ENCODE results near the gene HECW1. TPM values are rescaled to one million over a fixed set of nuclear protein-coding genes. Genes with fewer than 3 reads are reported as not detected.
A peak's percentile ranks its signal among the peaks of the same experiment; 100 is the strongest.

Gene HECW1
- total RNA-seq, 4 donors from 2014 or later, result 1.2 to 3.9 (median 2.0) TPM

- TF ChIP-seq POLR2A (IDR thresholded peaks at IDR 0.05) (no peak), CTCF (IDR thresholded peaks at IDR 0.05 in 4 of 5, conservative IDR thresholded peaks at IDR 0.05 in 1 of 5) (no peak)
- Histone ChIP-seq H3K27me3 (no peaks in the 10 kb centered on the region), H3K4me3 (no peak overlapping the region), H3K27ac (no peak overlapping the region), H3K4me1 (peaks cover 0 to 13% of the 10 kb centered on the region in 2 donors), H3K9me3 (peaks cover 0 to 9% (median 0%) of the 10 kb centered on the region in 3 donors), H3K36me3 (no peaks in the 10 kb centered on the region)
- ATAC-seq (no peak), DNase-seq (no peak)
- in situ Hi-C loops (cut with MboI; ENCODE audit: low sequenced_read_pairs in 4 of 4) (no loop called here), intact Hi-C loops (cut with DNase I; ENCODE audit: low total_unique reads) (no loop called here)
These were observed 162.3 kb downstream of the HECW1 start for GRCh38 chr7:43274752-43275151.

- no peaks in the 10 kb centered on the region for H3K27me3 ChIP-seq
- DNase-seq, result no peak
- no peak overlapping the region for H3K27ac ChIP-seq
- H3K4me1 ChIP-seq, result peaks cover 0 to 13% of the 10 kb centered on the region in 2 donors
- intact Hi-C loops (cut with DNase I; ENCODE audit: low total_unique reads), result no loop called here
- ATAC-seq, result peak in 1 of 2 donors; percentile 68
- H3K9me3 ChIP-seq, result no peaks in the 10 kb centered on the region
- no peaks in the 10 kb centered on the region for H3K36me3 ChIP-seq
- in situ Hi-C loops (cut with MboI; ENCODE audit: low sequenced_read_pairs in 4 of 4), result no loop called here
- H3K4me3 ChIP-seq, result no peak overlapping the region
- no peak for TF ChIP-seq POLR2A (IDR thresholded peaks at IDR 0.05)
- no peak for TF ChIP-seq CTCF (IDR thresholded peaks at IDR 0.05 in 4 of 5, conservative IDR thresholded peaks at IDR 0.05 in 1 of 5)
These were observed 164.1 kb downstream of the HECW1 start for GRCh38 chr7:43276547-43276946.

- DNase-seq, result no peak
- intact Hi-C loops (cut with DNase I; ENCODE audit: low total_unique reads) (no loop called here), in situ Hi-C loops (cut with MboI; ENCODE audit: low sequenced_read_pairs in 4 of 4) (no loop called here)
- TF ChIP-seq CTCF (IDR thresholded peaks at IDR 0.05 in 4 of 5, conservative IDR thresholded peaks at IDR 0.05 in 1 of 5) (no peak), POLR2A (IDR thresholded peaks at IDR 0.05) (no peak)
- H3K4me1 ChIP-seq, result peaks cover 0 to 13% of the 10 kb centered on the region in 2 donors
- H3K36me3 ChIP-seq, result no peaks in the 10 kb centered on the region
- H3K27me3 ChIP-seq, result no peaks in the 10 kb centered on the region
- no peak for ATAC-seq
- H3K9me3 ChIP-seq, result no peaks in the 10 kb centered on the region
- no peak overlapping the region for H3K4me3 ChIP-seq
- H3K27ac ChIP-seq, result no peak overlapping the region
These were observed 165.7 kb downstream of the HECW1 start for GRCh38 chr7:43278088-43278644.

- no peak overlapping the region for H3K4me3 ChIP-seq
- H3K27ac ChIP-seq, result no peak overlapping the region
- DNase-seq (no peak), ATAC-seq (no peak)
- TF ChIP-seq CTCF (IDR thresholded peaks at IDR 0.05 in 4 of 5, conservative IDR thresholded peaks at IDR 0.05 in 1 of 5) (no peak), POLR2A (IDR thresholded peaks at IDR 0.05) (no peak)
- no peaks in the 10 kb centered on the region for H3K9me3 ChIP-seq
- intact Hi-C loops (cut with DNase I; ENCODE audit: low total_unique reads), result no loop called here
- H3K36me3 ChIP-seq, result no peaks in the 10 kb centered on the region
- no peaks in the 10 kb centered on the region for H3K27me3 ChIP-seq
- H3K4me1 ChIP-seq, result peaks cover 0 to 9% of the 10 kb centered on the region in 2 donors
- in situ Hi-C loops (cut with MboI; ENCODE audit: low sequenced_read_pairs in 4 of 4), result no loop called here
These were observed 168.8 kb downstream of the HECW1 start for GRCh38 chr7:43281268-43281667.

GRCh38 chr7:43283706-43284105 is 171.3 kb downstream of the HECW1 start:
- Histone ChIP-seq H3K36me3 (no peaks in the 10 kb centered on the region), H3K4me3 (no peak overlapping the region), H3K27me3 (no peaks in the 10 kb centered on the region), H3K27ac (no peak overlapping the region), H3K4me1 (no peaks in the 10 kb centered on the region), H3K9me3 (no peaks in the 10 kb centered on the region)
- DNase-seq, result no peak
- intact Hi-C loops (cut with DNase I; ENCODE audit: low total_unique reads), result no loop called here
- in situ Hi-C loops (cut with MboI; ENCODE audit: low sequenced_read_pairs in 4 of 4), result no loop called here
- TF ChIP-seq POLR2A (IDR thresholded peaks at IDR 0.05) (no peak), CTCF (IDR thresholded peaks at IDR 0.05 in 4 of 5, conservative IDR thresholded peaks at IDR 0.05 in 1 of 5) (no peak)
- ATAC-seq, result no peak
